K562 (cell line): ENCODE results near the gene RSBN1L. TPM values are rescaled to one million over a fixed set of nuclear protein-coding genes. Genes with fewer than 3 reads are reported as not detected.
A peak's percentile ranks its signal among the peaks of the same experiment; 100 is the strongest.

Source experiments
- CBFA2T3 ChIP-seq: fragments of 450-650 bp; IDR thresholded peaks from 2 replicates; pipeline ENCODE4 v1.6.1; 2017
- CHD2 ChIP-seq: IDR thresholded peaks from 2 replicates; pipeline ENCODE4 v1.6.1; 2011; ENCODE audit warnings: low read depth, low read length
- CSDE1 ChIP-seq, 2 experiments: fragments of 450-650 bp; IDR thresholded peaks; 2 replicates each; pipeline ENCODE4 v1.6.1; 2016; ENCODE audit warnings: mild to moderate bottlenecking in 1 of 2
- GATAD2A ChIP-seq: fragments of 450-650 bp; IDR thresholded peaks from 2 replicates; pipeline ENCODE4 v1.6.1; 2017
- KDM1A ChIP-seq, 2 experiments: fragments of 450-650 bp; IDR thresholded peaks; 2 replicates each; pipeline ENCODE4 v1.6.1; 2016; ENCODE audit warnings: mild to moderate bottlenecking in 2 of 2
- MCM5 ChIP-seq: fragments of 450-650 bp; IDR thresholded peaks from 2 replicates; pipeline ENCODE4 v1.6.1; 2016; ENCODE audit warnings: low read depth
- NFE2 ChIP-seq: IDR thresholded peaks from 2 replicates; pipeline ENCODE4 v1.6.1; 2014; ENCODE audit warnings: antibody characterized with exemption, low read depth
- NR4A1 ChIP-seq, 2 experiments: fragments of 250-450 bp in 1 of 2; fragments of 450-650 bp in 1 of 2; sonication (Bioruptor Pico) in 1 of 2; IDR thresholded peaks; 2 replicates each; pipeline versions ENCODE4 v1.4.0 to v1.6.1; 2016 to 2020; ENCODE audit warnings: mild to moderate bottlenecking in 2 of 2, missing compliant biosample characterization in 1 of 2, missing genetic modification characterization in 1 of 2, moderate library complexity in 1 of 2
- OTX1 ChIP-seq: fragments of 450-650 bp; formaldehyde crosslinking; IDR thresholded peaks from 2 replicates; pipeline ENCODE4 v1.4.0; 2022; ENCODE audit warnings: mild to moderate bottlenecking
- POLR2G ChIP-seq: fragments of 200-400 bp; formaldehyde crosslinking; IDR thresholded peaks from 2 replicates; pipeline ENCODE4 v1.6.1; 2017; ENCODE audit warnings: low read depth, mild to moderate bottlenecking, antibody characterized with exemption, low read length, moderate library complexity
- RBM25 ChIP-seq: fragments of 200-400 bp; formaldehyde crosslinking; IDR thresholded peaks from 2 replicates; pipeline ENCODE4 v1.6.1; 2018; ENCODE audit warnings: low read length, low read depth, moderate library complexity; ENCODE audit not compliant: severe bottlenecking
- RFX7 ChIP-seq: fragments of 250-450 bp; sonication (Bioruptor Pico); IDR thresholded peaks from 2 replicates; pipeline ENCODE4 v1.5.1; 2021; ENCODE audit warnings: mild to moderate bottlenecking
- RNF219 ChIP-seq: fragments of 250-450 bp; sonication (Bioruptor Pico); IDR thresholded peaks from 2 replicates; pipeline ENCODE4 v1.5.0; 2022; ENCODE audit warnings: mild to moderate bottlenecking
- SMARCB1 ChIP-seq: IDR thresholded peaks from 2 replicates; pipeline ENCODE4 v1.6.1; 2011; ENCODE audit warnings: improper control_type of control experiment, low read depth; ENCODE audit not compliant: insufficient read length
- SMC3 ChIP-seq: conservative IDR thresholded peaks from 2 replicates; pipeline ENCODE4 v1.6.1; 2011; ENCODE audit warnings: low read depth, low read length, improper control_type of control experiment; ENCODE audit not compliant: insufficient read depth
- SRSF9 ChIP-seq: fragments of 200-400 bp; formaldehyde crosslinking; IDR thresholded peaks from 2 replicates; pipeline ENCODE4 v1.6.1; 2017; ENCODE audit warnings: low read depth, low read length, borderline replicate concordance
- STAT5B ChIP-seq: fragments of 250-450 bp; sonication (Bioruptor Pico); IDR thresholded peaks from 2 replicates; pipeline ENCODE4 v1.8.0; 2021; ENCODE audit warnings: mild to moderate bottlenecking, inconsistent platforms
- TCF3 ChIP-seq: sonication (generic); formaldehyde crosslinking; IDR thresholded peaks from 2 replicates; pipeline ENCODE4 v1.4.0; 2020; ENCODE audit warnings: mild to moderate bottlenecking, missing genetic modification reagents
- XRCC4 ChIP-seq: IDR thresholded peaks from one replicate; pipeline ENCODE4 v1.6.1; 2011; ENCODE audit not compliant: insufficient read depth, insufficient read length; ENCODE audit errors: extremely low read depth
- YBX1 ChIP-seq: fragments of 450-650 bp; IDR thresholded peaks from 2 replicates; pipeline ENCODE4 v1.7.1; 2016; ENCODE audit warnings: mild to moderate bottlenecking
- ZNF124 ChIP-seq: sonication (generic); formaldehyde crosslinking; IDR thresholded peaks from 2 replicates; pipeline ENCODE4 v1.8.1; 2022; ENCODE audit warnings: missing genetic modification reagents
- ZNF212 ChIP-seq: fragments of 450-650 bp; formaldehyde crosslinking; IDR thresholded peaks from 2 replicates; pipeline ENCODE4 v1.4.0; 2020; ENCODE audit warnings: mild to moderate bottlenecking
- ZNF224 ChIP-seq: sonication (generic); formaldehyde crosslinking; IDR thresholded peaks from 2 replicates; pipeline ENCODE4 v1.8.0; 2022; ENCODE audit warnings: mild to moderate bottlenecking, missing genetic modification reagents
- ZNF232 ChIP-seq: sonication (generic); formaldehyde crosslinking; IDR thresholded peaks from 2 replicates; pipeline ENCODE4 v1.8.0; 2022; ENCODE audit warnings: mild to moderate bottlenecking, missing genetic modification reagents
- polyA plus RNA-seq, 8 experiments: library from polyadenylated mRNA; depleted of rRNA in 4 of 8; stranded (reverse) in 5 of 8; unstranded in 3 of 8; fragments of >200 nt; fragmentation: Nextera tagmentation in 2 of 8; fragmentation: Illumina TruSeq in 1 of 8; extraction: Ambion mirVana in 2 of 8; extraction: Trizol in 1 of 8; gene quantifications; 2 replicates each; pipeline versions ENCODE4 v1.2.1 to v1.2.3, GENCODE V29; 2011 to 2014; ENCODE audit warnings: inconsistent platforms in 1 of 8, missing spikeins in 1 of 8
- total RNA-seq, 7 experiments: library from RNA; depleted of rRNA in 6 of 7; stranded (reverse); fragments of >200 nt in 6 of 7; fragmentation: Illumina TruSeq in 2 of 7; extraction: Trizol in 2 of 7; gene quantifications; 2 replicates each; pipeline versions ENCODE4 v1.2.1 to v1.2.3, GENCODE V29; 2011 to 2021; ENCODE audit warnings: low replicate concordance in 1 of 7
- TF ChIP-seq, protein P1 (sequence below), 2 experiments: IDR thresholded peaks; 2 replicates each; pipeline ENCODE4 v1.6.1; 2011; ENCODE audit warnings: borderline replicate concordance in 1 of 2, control low read depth in 1 of 2, low read depth in 1 of 2, low read length in 1 of 2, mild to moderate bottlenecking in 1 of 2, mixed read lengths in 1 of 2, moderate library complexity in 1 of 2; ENCODE audit not compliant: insufficient read depth in 1 of 2, insufficient read length in 1 of 2, poor library complexity in 1 of 2, severe bottlenecking in 1 of 2; ENCODE audit errors: extremely low read depth in 1 of 2
- TF ChIP-seq, protein P2 (sequence below): fragments of 450-650 bp; IDR thresholded peaks from 2 replicates; pipeline ENCODE4 v1.6.1; 2018; ENCODE audit warnings: mild to moderate bottlenecking, low read depth; ENCODE audit not compliant: partially characterized antibody

Gene RSBN1L
- total and polyA plus RNA-seq, 9 of the 15 experiments (the other 6 are each of a cell fraction or from before 2014, with no cell fraction given), result 6.2 to 35.2 (median 20.1) TPM

GRCh38 chr7:77727936-77728701 is 31.9 kb downstream of the RSBN1L start (continued):
- TF ChIP-seq ZNF232 (no peak), NFE2 (0 out of 2 replicates have a peak, but pooled peaks have one; percentile 0), CSDE1 (IDR thresholded peaks at IDR 0.05) (no peak), GATAD2A (no peak), CHD2 (no peak), STAT5B (CRISPR knock-in tag) (no peak), SRSF9 (no peak), SMC3 (no peak), NR4A1 (CRISPR knock-in tag; IDR thresholded peaks at IDR 0.05) (no peak), NR4A1 (tag; IDR thresholded peaks at IDR 0.05) (no peak), TCF3 (peak; percentile 56), ZNF212 (CRISPR knock-in tag) (no peak), POLR2G (no peak), ZNF124 (CRISPR knock-in tag) (no peak), RNF219 (CRISPR knock-in tag) (no peak), CBFA2T3 (peak; percentile 60), OTX1 (CRISPR knock-in tag) (no peak), SMARCB1 (no peak), RBM25 (no peak), YBX1 (no peak), KDM1A (IDR thresholded peaks at IDR 0.05) (no peak), ZNF224 (CRISPR knock-in tag) (no peak), MCM5 (no peak), RFX7 (CRISPR knock-in tag) (no peak), XRCC4 (no peak)
- TF ChIP-seq, protein P1, sequence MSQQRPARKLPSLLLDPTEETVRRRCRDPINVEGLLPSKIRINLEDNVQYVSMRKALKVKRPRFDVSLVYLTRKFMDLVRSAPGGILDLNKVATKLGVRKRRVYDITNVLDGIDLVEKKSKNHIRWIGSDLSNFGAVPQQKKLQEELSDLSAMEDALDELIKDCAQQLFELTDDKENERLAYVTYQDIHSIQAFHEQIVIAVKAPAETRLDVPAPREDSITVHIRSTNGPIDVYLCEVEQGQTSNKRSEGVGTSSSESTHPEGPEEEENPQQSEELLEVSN (IDR thresholded peaks at IDR 0.05; ENCODE audit: borderline replicate concordance in 1 of 2, extremely low read depth in 1 of 2, insufficient read depth in 1 of 2, insufficient read length in 1 of 2, low read depth in 1 of 2, low read length in 1 of 2, poor library complexity in 1 of 2, severe bottlenecking in 1 of 2), result peak in 1 of 2 experiments; percentile 27
- TF ChIP-seq, protein P2, sequence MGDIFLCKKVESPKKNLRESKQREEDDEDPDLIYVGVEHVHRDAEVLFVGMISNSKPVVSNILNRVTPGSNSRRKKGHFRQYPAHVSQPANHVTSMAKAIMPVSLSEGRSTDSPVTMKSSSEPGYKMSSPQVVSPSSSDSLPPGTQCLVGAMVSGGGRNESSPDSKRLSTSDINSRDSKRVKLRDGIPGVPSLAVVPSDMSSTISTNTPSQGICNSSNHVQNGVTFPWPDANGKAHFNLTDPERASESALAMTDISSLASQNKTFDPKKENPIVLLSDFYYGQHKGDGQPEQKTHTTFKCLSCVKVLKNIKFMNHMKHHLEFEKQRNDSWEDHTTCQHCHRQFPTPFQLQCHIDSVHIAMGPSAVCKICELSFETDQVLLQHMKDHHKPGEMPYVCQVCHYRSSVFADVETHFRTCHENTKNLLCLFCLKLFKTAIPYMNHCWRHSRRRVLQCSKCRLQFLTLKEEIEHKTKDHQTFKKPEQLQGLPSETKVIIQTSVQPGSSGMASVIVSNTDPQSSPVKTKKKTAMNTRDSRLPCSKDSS, result no peak
